ENCODE results near the gene CDC25A.

Gene CDC25A

DNA sequence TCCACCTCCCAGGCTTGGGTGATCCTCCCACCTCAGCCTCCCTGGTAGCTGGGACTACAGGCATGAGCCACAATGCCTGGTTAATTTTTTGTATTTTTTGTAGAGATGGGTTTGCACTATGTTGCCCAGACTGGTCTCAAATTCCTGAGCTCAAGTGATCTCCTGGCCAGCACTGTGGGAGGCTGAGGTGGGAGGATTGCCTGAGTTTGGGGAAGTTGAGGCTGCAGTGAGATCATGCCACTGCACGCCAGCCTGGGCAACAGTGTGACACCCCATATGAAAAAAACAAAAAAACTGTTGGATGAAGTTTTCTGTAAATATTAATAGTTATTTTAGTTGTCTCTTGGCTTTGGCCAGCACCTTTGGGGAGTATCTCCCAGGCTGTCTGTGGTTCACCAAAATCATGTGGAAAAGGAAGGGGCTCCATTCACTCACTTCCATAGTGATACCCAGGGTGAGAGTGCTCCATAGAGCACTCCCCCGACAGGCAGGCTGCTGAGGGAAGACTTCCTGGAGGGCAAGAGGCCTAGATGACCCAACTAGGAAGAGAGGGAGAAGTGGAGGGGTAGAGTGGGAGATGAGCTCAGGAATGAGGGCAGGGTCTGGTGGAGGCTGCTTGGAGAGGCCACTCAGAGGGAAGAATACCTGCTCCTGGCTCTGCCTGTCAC lies 47.1 kb downstream of the CDC25A start:
- DNase-seq (ENCODE audit: low spot score), result no peak

DNA sequence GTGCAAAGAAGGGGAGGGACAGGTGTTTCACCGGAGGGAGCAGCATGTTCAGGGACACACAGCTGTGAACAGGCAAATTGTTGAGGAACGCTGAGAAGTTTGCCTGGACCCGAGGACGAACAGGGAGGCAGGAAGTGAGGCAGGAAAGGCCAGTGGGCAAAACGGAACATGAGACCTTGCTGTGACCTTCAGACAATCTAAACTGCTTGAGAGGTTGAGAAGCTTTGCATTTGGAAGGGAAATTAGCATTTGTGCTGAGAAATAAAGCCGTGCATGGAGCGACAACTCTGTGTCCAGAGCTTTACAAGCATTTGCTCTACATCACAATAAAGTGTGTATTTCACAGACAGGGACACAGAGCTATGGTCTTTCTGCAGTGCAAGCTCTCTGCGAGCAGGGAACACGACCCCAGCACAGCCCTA lies 47.9 kb downstream of the CDC25A start:
- DNase-seq (ENCODE audit: low spot score), result no peak

DNA sequence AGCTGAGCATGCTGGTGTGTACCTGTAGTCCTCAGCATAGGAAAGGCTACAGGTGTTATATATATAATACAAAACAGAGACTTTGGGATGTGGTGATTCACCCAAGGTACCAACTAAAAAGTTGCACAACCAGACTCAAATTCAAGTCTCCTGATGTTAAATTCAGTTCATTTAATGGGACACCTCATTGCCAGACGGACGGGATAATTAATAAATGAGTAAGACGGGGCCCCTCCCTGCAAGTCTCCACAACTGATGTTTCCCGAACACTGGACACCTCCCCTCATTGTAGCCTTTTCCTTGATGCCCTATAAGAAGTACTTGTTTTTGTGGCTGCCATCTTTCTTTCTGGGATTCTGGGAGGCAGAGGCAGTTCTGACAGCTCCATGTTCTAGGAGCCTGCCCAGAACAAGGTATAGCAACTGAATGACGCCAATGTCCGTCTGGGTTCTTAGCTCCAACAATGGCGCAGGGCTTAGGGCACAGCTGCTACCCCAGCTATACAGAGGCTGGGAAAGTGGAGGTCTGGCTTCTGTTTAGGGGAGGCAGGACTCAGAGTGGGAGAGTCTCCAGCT lies 50.7 kb downstream of the CDC25A start:
- no peak for DNase-seq (ENCODE audit: low spot score)

DNA sequence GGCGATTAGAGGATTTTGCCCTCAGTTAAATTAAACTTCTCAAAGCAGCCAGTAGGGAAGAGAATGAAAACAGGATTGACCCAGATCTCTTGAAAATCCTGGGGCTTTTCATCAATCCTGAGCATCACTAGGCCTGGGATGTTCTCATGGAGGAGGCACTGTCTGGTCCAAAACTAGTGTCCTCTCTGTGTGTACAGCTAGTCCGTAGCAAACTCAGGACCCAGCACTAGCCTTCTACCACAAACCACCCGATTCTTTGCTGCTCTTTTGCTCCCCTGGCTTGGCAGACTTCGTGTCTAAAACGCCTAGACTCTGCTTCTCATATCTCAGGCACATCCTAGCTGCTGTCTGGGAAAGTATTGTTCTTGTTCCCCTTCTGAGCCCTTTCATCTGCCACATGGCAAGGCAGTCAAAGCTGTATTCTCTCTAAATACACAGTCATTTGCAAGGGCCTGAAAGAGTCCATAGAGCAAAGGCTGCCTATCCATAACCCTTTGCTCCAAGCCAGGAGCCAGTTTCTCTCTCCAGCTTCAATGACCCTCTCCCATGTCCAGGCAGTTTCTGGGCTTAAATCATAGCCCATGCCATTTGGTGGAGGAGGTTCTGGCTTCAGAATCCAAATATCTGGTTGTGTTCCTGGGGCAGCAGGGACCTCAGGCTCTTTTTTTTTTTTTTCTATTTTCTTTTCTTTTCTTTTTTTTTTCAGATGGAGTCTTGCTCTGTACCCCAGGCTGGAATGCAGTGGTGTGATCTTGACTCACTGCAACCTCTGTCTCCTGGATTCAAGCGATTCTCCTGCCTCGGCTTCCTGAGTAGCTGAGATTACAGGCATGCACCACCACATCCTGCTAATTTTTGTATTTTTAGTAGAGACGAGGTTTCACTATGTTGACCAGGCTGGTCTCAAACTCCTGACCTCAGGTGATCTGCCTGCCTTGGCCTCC lies 52.4 kb downstream of the CDC25A start:
- no peak for DNase-seq (ENCODE audit: low spot score)

DNA sequence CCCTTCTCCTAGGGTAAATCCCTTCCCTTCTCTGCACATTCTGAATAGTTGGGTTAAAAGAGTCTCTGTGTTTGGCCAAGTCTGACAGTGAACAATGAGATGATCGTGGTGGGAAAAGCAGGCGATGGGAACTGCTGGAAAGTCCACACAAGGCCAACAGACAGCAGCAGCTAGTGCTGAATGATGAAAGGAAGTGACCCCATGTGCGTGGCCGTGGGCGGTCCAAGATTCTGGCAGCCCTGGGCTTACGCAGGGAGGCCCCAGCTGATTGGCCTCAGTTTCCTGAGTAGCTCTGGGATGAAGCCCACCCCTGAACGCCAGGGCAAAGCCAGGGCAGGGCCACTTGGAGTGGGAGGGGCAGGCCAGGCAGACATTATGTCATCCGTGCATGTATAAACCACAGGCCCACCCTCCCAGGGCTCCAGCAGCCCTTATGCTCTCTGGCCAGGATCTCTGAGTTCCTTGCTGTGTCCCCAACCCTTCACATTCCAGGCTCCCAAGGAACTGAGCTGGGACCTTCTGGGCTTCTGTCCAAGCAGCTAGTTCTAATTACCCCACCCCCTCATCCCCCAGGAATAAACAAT lies 57.8 kb downstream of the CDC25A start:
- no peak for DNase-seq (ENCODE audit: low spot score)

DNA sequence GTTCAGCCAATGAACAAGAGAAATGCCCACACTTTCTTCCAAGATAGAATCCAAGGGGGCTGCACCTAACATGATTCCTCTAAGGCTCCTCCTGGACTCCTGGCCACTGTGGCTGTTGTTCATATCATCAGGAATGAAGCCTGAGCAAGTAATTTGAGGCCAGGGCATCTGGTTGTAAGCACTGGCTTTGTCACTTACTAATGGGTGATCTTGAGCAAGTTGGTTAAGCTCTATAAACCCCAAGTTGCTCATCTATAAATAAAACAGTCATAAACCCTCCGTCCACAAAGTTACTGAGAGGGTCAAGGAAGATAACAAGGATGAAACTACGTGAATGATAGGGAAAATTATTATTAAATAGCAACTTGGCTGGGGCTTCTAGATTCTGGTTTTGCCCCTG lies 58.3 kb downstream of the CDC25A start:
- DNase-seq (ENCODE audit: low spot score), result no peak

DNA sequence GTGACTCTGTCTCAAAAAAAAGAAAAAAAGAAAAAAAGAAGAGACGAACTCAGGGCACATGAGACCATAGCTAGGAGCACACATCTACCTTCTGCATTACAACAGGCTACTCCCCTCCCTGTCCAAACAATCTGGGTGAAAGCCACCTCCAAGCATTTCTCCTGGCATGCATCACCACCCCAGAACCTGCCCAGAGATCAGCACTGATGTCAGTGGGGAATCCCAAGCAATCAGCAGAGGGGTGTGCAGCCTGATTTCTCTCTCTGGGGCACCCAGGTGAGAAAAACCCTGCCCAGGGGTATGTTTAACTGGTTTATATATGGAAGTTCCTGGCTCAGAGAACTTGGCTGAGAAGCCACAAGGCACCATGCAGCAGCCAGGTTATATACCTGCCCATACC lies 59.4 kb downstream of the CDC25A start:
- no peak for DNase-seq (ENCODE audit: low spot score)

DNA sequence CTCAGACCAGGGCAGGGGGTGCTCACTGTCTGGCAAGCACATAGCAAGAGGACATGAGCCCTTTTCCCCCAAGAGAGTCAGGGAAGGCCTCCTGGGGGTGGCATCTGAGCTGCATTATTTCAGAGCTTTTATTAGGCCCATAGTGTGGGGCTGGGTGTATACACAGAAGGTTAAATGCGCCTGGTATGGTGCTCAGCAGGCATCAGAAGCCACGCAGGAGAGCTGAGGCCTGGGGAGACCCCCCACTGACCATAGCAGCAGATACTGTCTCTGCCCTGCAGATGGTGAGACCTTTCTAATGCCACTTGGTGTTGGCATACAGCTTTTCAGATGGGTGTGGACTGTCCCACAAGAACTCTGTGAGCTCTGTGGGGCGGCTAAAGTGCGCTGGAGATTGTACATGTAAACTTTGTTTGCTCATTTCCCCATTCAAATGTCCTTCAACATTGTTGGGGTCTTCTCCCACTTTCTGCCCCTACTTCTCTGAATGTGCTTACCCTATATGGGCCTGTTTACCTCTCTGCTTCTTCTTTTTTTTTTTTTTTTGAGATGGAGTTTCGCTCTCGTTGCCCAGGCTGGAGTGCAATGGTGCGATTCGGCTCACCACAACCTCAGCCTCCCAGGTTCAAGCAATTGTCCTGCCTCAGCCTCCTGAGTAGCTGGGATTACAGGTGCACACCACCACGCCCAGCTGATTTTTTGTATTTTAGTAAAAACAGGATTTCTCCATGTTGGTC lies 62.2 kb downstream of the CDC25A start:
- DNase-seq (ENCODE audit: low spot score), result no peak

DNA sequence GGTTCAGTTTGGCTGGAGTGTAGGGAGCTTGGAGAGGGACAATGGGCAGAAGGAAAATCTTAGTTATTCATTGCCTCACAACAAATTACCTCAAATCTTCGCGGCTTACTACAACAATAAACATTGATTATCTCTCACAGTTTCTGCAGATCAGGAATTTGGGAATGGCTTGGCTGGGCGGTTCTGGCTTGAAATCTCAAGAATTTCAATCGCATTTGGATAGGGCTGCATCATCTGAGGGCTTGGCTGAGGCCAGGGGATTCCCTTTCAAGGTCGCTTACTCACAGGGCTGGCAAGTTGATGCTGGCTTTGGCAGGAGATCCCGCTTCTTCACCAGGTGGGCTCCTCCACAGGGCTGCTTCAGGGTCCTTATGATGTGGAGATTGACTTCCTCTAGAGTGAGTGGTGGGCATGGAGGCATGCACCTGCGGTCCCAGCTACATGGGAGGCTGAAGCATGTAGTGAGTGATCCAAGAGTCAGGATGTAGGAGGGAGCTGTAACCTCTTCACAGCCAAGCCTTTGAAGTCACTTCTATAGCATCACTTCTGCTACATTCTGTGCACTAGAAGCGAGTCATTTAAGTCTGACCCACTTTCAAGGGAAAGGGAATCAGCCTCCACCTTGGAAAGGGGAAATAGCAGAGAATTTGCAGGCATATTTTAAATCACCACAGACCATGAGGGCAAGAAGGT lies 63.1 kb downstream of the CDC25A start:
- DNase-seq (ENCODE audit: low spot score), result no peak

DNA sequence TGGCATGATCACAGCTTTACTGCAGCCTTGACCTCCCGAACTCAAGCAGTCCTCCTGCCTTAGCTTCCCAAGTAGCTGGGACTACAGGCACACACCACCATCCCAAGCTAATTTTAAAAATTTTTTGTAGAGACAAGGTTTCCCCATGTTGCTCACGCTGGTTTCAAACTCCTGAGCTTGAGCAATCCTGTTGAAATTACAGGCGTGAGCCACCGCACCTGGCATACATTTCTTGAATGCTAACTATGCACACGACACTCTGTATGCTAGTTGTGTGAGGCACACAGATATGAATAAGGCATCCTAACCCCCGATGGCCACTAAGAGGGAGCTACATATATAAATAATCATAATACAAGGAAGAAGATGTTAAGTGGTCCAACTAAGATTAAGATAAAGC lies 64.9 kb downstream of the CDC25A start:
- DNase-seq (ENCODE audit: low spot score), result no peak

DNA sequence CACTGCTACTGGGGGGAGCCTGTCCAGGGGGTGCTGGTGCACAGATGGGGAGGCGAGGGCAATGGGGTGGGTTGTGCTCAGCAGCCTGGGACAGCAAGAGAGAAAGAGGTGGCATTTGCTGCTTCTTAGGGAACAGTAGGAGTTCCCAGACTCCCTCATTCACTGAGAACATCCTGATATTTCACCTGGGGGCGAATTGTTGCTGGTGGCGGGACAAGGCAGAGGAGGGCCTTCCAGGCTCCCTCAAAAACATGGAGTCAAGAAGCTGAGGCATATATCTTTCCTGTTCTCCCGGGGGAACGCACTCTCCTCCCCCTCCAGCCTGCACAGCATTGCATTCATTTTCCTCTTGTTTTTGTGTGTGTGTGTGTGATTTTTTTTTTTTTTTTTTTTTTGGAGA lies 65.7 kb downstream of the CDC25A start:
- DNase-seq (ENCODE audit: low spot score), result no peak

DNA sequence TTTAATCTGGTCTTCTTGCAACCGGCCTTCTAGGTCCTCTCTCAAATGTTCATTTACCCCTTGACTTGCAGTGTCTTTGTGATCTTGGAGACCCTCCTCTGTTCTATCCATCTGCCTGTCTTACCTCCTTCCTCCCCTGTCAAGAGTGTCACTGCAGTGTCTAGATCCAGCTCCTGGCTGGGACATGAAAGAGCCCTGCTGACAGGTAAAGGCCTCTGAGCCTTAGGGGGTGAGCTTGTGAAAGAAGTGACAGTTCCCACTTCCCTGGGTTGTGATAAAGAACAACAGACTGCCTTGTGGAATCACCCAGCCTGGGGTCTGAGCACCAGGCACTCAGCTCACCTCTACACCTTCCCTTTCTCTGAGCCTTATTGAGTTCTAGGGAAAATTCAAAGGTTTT lies 68.0 kb downstream of the CDC25A start:
- DNase-seq (ENCODE audit: low spot score), result no peak

DNA sequence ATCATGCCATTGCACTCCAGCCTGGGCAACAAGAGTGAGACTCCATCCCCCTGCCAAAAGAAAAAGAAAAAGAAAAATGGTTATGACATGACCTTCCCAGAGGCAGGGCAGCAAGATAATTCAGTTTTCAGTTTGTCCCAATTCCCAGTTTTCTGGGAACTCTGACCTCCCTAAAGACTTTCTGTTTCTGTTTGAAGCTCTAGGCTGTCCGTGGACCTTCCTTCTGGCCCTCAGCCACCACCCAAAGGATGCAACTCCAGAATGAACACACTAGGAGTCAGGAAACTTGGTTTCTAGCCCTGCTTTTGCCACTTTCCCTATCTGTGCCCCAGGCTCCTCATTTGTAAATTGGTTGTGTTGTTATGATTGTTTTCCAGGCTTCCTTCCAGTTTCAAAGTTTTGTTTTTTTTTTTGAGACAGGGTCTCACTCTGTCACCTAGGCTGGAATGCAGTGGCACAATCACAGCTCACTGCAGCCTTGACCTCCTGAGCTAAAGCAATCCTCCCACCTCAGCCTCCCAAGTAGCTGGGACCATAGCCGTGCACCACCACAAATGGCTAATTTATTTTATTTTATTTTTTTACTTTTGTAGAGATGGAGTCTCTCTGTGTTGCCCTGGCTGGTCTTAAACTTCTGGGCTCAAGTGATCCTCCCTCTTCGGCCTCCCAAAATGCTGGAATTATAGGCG lies 68.6 kb downstream of the CDC25A start:
- no peak for DNase-seq (ENCODE audit: low spot score)

DNA sequence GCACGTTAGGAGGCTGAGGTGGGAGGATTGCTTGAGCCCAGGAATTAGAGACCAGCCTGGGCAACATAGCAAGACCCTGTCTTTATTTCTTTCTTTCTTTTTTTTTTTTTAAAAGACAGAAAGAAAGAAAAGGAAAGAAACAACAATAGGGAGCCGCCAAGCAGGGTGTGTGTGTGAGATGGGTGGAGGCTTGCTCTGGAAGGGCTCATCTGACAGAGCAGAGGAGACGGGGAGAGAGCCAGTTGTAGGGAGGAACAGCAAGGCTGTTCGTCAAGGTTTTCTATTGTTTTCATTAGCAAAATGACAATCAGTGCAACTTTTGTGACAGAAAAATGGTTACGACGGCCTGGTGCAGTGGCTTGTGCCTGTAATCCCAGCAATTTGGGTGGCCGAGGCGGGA lies 69.3 kb downstream of the CDC25A start:
- DNase-seq (ENCODE audit: low spot score), result no peak

DNA sequence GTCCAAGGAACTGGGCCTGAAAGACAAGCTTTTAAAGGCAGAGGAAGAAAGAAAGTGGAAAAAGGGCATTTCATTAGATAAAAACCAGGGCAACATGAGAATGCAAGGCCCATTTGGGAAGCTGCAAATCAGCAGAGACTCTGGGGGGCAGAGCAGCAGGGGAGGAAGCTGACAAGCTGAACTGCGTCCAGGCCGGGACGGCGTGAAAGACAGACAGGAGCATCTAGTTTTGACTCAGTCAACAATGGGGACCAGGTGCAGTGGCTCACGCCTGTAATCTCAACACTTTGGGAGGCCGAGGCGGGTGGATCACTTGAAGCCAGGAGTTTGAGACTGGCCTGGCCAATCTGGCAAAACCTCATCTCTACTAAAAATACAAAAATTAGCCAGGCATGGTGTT lies 69.9 kb downstream of the CDC25A start:
- DNase-seq (ENCODE audit: low spot score), result no peak

DNA sequence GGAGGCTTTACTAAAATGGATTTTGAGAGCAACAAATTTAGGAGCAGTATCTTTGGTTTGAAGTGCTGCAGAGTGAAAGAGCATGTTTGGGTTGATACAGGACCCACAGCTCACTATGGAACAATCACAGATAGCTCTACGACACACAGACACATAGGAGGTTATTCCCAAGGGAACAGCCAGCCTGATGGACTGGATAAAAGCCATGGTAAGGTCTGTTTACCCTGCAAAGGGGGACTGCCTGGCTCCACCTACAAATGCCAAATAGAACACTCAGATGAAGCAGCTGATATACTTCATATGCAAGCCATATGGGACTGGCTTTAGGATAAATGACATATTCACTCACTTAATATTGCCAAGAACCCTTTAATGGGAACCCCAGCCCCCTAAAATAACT lies 75.4 kb downstream of the CDC25A start:
- no peak for DNase-seq (ENCODE audit: low spot score)

DNA sequence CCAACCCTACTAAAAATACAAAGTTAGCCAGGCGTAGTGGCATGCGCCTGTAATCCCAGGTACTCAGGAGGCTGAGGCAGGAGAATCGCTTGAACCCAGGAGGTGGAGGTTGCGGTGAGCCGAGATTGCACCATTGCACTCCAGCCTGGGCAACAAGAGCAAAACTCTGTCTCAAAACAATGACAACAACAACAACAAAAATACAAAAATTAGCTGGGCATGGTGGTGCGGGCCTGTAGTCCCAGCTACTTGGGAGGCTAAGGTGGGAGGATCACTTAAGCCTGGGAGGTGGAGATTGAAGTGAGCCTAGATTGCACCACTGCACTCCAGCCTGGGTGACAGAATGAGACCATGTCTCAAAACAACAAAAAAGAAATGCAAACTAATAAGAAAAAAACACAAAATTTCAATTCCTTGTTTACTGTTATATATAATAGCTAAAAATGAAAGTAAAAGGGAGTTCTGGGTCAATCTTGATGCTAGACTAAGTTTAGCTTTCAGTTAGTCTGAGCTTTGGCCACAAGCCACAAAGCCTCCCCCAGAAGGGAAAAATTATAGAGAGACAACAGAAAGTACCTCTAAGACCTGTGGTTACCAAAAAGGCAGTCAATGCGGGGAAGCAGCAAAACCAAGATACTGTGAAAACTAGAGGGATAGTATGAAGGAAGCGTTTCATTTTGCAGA lies 76.0 kb downstream of the CDC25A start:
- peak; percentile 17 for DNase-seq (ENCODE audit: low spot score)

DNA sequence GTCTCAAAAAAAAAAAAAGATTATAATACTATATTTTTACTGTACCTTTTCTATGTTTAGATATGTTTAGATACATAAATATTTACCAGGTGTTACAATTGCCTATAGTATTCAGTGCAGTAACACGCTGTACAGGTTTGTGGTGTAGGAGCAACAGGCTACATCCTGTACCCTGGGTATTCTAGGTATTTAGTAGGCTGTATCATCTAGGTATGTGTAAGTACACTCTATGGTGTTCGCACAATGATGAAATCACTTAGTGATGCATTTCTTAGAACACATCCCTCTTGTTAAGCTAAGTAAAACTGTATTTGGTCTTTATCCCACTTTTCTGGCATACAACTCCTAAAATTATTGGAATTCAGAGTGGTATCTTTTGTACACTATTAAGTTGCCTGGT lies 77.8 kb downstream of the CDC25A start:
- no peak for DNase-seq (ENCODE audit: low spot score)

DNA sequence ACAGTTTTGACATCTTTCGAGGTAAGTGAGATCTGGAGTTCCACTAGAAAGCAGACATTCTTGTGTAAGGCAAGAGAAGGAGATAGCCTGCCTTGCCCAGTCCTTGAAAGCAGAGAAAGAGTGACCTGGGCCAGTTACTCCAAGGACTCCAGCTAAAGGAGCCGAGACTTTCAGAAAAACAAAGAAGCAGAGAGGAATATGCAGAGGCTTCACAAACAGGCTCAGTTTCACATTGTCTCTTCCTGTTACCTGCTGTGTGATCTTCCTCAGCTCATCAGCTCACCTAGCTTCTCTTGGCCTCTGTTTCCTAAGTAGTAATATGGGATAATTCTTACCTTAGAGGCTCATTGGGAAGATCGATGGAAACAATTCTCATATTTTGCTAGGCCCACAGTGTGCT lies 81.0 kb downstream of the CDC25A start:
- DNase-seq (ENCODE audit: low spot score), result no peak

Measured in CD4-positive, alpha-beta T cell treated with Interleukin-6 at 100 ng/mL for 8 hours (primary cell).